Measurements from ENCODE around the gene GRIN2C.

GRIN2C gene

DNA sequence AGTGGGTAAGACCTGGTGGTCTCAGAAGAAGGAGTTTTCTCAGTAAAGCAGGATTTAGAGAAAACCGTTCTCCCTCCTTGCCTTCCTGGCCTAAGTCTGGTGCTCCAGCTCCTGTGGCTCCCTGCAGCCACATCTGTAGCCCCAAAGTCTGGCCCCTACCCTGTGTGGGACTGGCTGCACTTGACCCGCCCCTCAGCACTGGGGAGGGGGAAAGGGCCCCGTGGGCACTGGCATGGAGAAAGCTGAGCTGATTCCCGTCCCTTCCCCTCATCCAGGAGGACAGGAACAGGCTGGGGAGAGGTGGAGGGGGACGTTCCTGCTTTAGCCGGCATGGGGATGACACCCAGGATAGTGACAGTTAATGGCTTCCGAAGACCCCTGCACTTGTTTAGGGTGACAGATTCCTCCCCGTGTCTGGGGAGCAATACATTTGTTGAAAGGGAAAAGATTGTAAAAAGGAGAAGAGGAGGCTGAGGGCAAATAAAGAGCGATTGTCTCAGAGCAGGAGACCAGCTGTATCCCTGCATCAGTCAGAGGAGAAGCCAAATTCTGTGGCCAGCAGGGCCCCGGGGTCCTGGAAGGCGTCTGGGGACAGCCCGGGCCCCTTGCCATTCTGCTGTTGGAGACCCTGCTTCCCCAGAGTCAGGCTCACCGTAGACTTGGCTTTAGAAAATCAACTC, 37.9 kb downstream of the GRIN2C start:
- Histone ChIP-seq H3K9me3 (ENCODE audit: control insufficient read depth in 1 of 2, low read length in 2 of 2) (no peaks in the 10 kb centered on the region), H3K27me3 (ENCODE audit: control insufficient read depth in 1 of 2, insufficient read depth in 2 of 2, low read length in 2 of 2) (no peaks in the 10 kb centered on the region), H3K27ac (ENCODE audit: low read depth, low read length) (no peak overlapping the region), H3K9ac (ENCODE audit: low read depth in 1 of 2, low read length in 2 of 2) (no peak overlapping the region), H3K4me3 (ENCODE audit: low read depth in 1 of 2, low read length in 2 of 2) (no peak overlapping the region), H3K36me3 (ENCODE audit: control insufficient read depth in 1 of 2, insufficient read depth in 2 of 2, low read length in 2 of 2) (peaks cover 14 to 37% of the 10 kb centered on the region in 2 donors), H3K4me1 (ENCODE audit: control insufficient read depth in 1 of 2, insufficient read depth in 2 of 2, low read length in 2 of 2) (peaks cover 0 to 3% of the 10 kb centered on the region in 2 donors)

DNA sequence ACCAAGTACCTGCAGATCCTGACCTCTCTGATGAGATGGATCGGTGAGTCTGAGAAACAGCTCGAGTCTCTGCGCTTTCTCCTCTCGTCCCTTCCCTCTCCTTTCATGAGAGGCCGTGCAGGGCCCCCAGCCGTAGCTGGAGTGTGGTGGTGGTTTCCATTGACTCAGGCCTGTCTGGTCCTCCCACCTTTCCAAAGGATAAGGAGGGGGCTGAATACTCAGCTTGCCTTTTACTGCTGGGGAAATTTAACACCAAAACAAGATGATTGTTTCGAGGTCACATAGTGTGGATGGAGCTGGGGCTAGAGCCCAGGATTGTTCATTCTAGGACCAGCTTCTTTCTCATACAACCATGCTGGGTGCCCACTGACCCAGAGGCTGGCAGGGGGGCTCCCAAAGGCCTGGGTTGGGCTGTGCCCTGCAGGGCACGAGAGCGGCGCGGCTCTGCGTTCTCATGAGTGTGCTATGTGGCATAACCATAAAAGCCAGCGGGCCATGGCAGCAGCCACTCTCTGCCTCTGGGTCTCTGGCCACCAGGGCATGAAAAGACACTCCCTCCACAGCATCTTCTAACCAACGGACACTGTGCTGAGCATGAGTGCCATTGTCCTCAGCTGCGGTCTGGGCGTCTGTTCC, 39.8 kb downstream of the GRIN2C start:
- H3K4me1 ChIP-seq (ENCODE audit: control insufficient read depth in 1 of 2, insufficient read depth in 2 of 2, low read length in 2 of 2) = no peaks in the 10 kb centered on the region
- no peak overlapping the region for H3K4me3 ChIP-seq (ENCODE audit: low read depth in 1 of 2, low read length in 2 of 2)
- H3K9ac ChIP-seq (ENCODE audit: low read depth in 1 of 2, low read length in 2 of 2) = no peak overlapping the region
- H3K27ac ChIP-seq (ENCODE audit: low read depth, low read length) = no peak overlapping the region
- no peaks in the 10 kb centered on the region for H3K27me3 ChIP-seq (ENCODE audit: control insufficient read depth in 1 of 2, insufficient read depth in 2 of 2, low read length in 2 of 2)
- H3K9me3 ChIP-seq (ENCODE audit: control insufficient read depth in 1 of 2, low read length in 2 of 2) = no peaks in the 10 kb centered on the region
- peaks cover 14 to 25% of the 10 kb centered on the region in 2 donors for H3K36me3 ChIP-seq (ENCODE audit: control insufficient read depth in 1 of 2, insufficient read depth in 2 of 2, low read length in 2 of 2)

DNA sequence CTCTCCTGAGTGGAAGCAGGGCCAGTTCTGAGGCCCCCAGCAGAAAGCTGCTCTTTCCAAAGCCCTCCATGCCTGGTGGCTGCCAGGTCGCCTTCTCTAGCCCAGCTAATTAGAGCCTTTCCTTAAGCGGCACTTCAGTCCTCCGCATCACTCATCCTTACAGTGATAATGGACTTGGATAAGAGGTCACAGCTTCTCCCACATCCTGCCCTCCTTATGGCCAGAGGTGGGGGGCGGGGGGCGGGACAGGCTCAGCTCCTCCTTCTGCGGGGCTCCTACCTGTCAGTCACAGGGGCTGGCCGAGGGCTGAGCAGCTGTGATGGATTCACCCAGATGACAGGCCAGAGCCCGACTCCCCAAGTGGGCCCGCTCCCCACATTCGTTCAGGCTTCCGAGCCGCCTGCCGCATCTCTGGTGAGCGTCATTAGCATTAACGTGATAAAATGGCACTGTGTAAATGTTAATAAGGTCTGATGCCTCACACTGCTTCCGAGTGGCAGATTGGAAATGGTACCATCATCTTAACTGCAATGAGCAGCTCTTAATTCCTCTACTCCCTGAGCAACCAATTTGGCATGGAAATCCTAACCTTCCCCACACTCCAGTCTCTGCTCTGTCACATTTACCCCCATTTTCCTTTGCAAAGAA, 41.3 kb downstream of the GRIN2C start:
- no peak overlapping the region for H3K9ac ChIP-seq (ENCODE audit: low read depth in 1 of 2, low read length in 2 of 2)
- peaks cover 14 to 17% of the 10 kb centered on the region in 2 donors for H3K36me3 ChIP-seq (ENCODE audit: control insufficient read depth in 1 of 2, insufficient read depth in 2 of 2, low read length in 2 of 2)
- no peak overlapping the region for H3K4me3 ChIP-seq (ENCODE audit: low read depth in 1 of 2, low read length in 2 of 2)
- H3K27me3 ChIP-seq (ENCODE audit: control insufficient read depth in 1 of 2, insufficient read depth in 2 of 2, low read length in 2 of 2) = no peaks in the 10 kb centered on the region
- no peak overlapping the region for H3K27ac ChIP-seq (ENCODE audit: low read depth, low read length)
- no peaks in the 10 kb centered on the region for H3K4me1 ChIP-seq (ENCODE audit: control insufficient read depth in 1 of 2, insufficient read depth in 2 of 2, low read length in 2 of 2)
- no peaks in the 10 kb centered on the region for H3K9me3 ChIP-seq (ENCODE audit: control insufficient read depth in 1 of 2, low read length in 2 of 2)

DNA sequence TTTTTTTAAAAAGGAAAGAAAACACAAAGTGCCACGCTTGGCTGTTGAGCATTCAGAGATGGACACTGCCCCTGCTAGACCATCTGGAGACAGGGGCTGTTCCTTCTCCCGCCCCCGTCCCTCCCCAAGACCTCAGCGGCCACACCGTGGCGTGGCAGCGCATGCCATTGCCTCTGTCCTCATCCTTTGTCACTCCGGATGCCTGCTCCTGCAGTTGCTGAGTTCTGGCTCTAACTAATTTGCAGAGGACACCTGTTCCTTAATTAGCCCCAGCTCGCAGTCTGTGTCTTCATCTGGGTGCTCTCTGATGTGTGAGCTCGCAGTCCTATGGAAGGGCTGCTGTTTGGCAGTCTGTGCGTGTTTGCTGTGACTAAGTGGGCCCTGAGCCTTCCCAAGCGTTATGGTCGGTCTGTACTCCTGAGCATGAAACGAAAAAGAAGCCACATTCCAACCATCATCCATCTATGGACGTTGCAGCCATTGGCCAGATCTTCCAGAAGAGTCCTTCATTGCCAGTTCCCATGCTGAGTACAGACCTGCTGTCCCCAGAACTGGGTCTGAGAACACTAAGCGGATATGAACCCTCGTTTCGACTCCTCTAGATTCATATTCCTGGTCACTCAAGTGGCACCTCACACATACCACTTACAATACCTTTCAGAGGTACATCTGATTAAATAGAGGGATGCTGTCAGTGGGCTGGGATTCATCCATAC, 42.6 kb downstream of the GRIN2C start:
- Histone ChIP-seq H3K9ac (ENCODE audit: low read depth in 1 of 2, low read length in 2 of 2) (no peak overlapping the region), H3K4me1 (ENCODE audit: control insufficient read depth in 1 of 2, insufficient read depth in 2 of 2, low read length in 2 of 2) (no peaks in the 10 kb centered on the region), H3K9me3 (ENCODE audit: control insufficient read depth in 1 of 2, low read length in 2 of 2) (no peaks in the 10 kb centered on the region)

DNA sequence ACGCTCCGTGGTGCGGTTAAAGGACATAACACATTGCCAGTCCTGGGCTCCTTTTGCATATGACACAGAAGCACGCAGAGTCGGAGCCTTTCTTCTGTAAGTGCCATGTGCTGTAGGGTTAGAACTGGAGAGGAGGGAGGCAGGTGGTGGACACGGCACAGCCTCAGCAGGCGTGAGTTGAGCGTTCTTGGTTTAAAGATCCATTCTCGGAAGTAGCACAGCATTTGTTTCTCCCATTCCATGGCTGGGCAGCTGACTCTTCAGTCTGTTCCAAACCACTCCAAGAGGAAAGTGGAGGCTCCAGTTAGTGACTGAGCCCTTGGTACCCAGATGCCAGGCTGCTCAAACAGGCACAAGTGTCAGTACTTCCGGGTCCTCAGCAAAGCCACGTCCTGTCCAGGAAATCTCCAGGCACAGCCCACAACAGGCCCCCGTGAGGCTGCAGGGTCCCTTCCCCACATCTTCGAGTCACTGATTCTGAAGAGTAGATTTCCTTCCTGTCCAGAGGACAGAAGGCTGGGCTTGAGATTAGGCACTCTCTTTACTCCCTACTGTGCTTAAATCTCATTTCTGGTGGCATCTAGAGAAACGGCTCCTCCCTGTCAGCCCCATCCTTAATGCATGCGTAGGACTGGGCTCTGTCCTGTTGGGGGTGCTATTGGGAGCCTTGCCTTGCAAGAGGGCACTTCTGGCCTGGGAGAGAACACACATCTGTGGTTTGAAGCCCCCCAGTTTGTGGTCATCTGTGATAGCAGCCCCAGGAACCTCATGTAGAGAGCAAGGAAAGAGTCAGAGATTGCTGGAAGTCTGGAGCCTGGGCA, 43.9 kb downstream of the GRIN2C start:
- Histone ChIP-seq H3K9ac (ENCODE audit: low read depth in 1 of 2, low read length in 2 of 2) (no peak overlapping the region), H3K27me3 (ENCODE audit: control insufficient read depth in 1 of 2, insufficient read depth in 2 of 2, low read length in 2 of 2) (no peaks in the 10 kb centered on the region), H3K4me1 (ENCODE audit: control insufficient read depth in 1 of 2, insufficient read depth in 2 of 2, low read length in 2 of 2) (no peaks in the 10 kb centered on the region), H3K9me3 (ENCODE audit: control insufficient read depth in 1 of 2, low read length in 2 of 2) (no peaks in the 10 kb centered on the region), H3K4me3 (ENCODE audit: low read depth in 1 of 2, low read length in 2 of 2) (no peak overlapping the region), H3K27ac (ENCODE audit: low read depth, low read length) (no peak overlapping the region), H3K36me3 (ENCODE audit: control insufficient read depth in 1 of 2, insufficient read depth in 2 of 2, low read length in 2 of 2) (peaks cover 14 to 15% of the 10 kb centered on the region in 2 donors)

More for the DNA sequence above, 42.6 kb downstream of the GRIN2C start:
- no peaks in the 10 kb centered on the region for H3K27me3 ChIP-seq (ENCODE audit: control insufficient read depth in 1 of 2, insufficient read depth in 2 of 2, low read length in 2 of 2)
- H3K27ac ChIP-seq (ENCODE audit: low read depth, low read length) = no peak overlapping the region
- no peak overlapping the region for H3K4me3 ChIP-seq (ENCODE audit: low read depth in 1 of 2, low read length in 2 of 2)
- H3K36me3 ChIP-seq (ENCODE audit: control insufficient read depth in 1 of 2, insufficient read depth in 2 of 2, low read length in 2 of 2) = peaks cover 14 to 19% of the 10 kb centered on the region in 2 donors

DNA sequence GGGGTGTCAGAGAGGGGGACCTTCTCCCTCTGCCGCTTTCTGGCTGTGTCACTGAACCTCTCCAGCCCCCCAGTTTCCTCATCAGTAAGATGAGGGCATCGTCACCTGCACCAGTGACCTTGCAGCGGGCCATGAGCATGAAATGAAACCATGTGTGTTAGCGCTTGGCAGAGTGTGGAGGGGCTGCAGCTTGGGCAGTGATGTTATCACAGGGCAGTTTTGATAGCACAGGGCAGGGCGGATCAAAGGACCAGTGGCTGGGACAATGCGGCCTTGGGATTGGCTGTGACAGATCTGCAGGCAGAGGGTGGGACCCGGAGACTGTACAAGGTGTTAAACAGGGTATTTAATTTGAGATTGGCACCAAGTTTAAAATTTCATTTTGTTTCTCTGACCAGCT, 44.6 kb downstream of the GRIN2C start:
- Histone ChIP-seq H3K4me1 (ENCODE audit: control insufficient read depth in 1 of 2, insufficient read depth in 2 of 2, low read length in 2 of 2) (no peaks in the 10 kb centered on the region), H3K27me3 (ENCODE audit: control insufficient read depth in 1 of 2, insufficient read depth in 2 of 2, low read length in 2 of 2) (no peaks in the 10 kb centered on the region), H3K4me3 (ENCODE audit: low read depth in 1 of 2, low read length in 2 of 2) (no peak overlapping the region), H3K36me3 (ENCODE audit: control insufficient read depth in 1 of 2, insufficient read depth in 2 of 2, low read length in 2 of 2) (peaks cover 8 to 10% of the 10 kb centered on the region in 2 donors), H3K9ac (ENCODE audit: low read depth in 1 of 2, low read length in 2 of 2) (no peak overlapping the region), H3K9me3 (ENCODE audit: control insufficient read depth in 1 of 2, low read length in 2 of 2) (no peaks in the 10 kb centered on the region), H3K27ac (ENCODE audit: low read depth, low read length) (no peak overlapping the region)

DNA sequence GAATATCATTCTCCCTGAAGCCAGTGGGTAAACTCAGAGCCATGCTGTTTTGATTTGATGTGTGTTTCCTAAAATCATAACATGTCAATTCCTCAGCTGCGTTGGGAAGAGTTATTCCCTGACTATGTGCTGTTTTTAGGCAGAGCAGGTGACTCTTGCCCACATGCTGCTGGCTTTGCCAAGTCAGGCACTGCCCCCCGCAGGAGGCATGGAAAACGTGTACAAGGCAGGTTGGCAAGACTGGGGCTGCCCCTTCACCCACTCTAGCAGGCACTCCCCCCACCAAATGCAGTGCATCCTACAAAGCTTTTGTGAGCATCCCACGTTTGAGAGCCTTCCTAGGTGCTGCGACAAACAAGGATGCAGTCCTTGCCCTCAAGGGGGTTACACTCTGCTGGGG, 45.2 kb downstream of the GRIN2C start:
- H3K4me3 ChIP-seq (ENCODE audit: low read depth in 1 of 2, low read length in 2 of 2) = no peak overlapping the region
- H3K9ac ChIP-seq (ENCODE audit: low read depth in 1 of 2, low read length in 2 of 2) = no peak overlapping the region
- H3K9me3 ChIP-seq (ENCODE audit: control insufficient read depth in 1 of 2, low read length in 2 of 2) = no peaks in the 10 kb centered on the region
- no peaks in the 10 kb centered on the region for H3K4me1 ChIP-seq (ENCODE audit: control insufficient read depth in 1 of 2, insufficient read depth in 2 of 2, low read length in 2 of 2)
- no peak overlapping the region for H3K27ac ChIP-seq (ENCODE audit: low read depth, low read length)
- H3K36me3 ChIP-seq (ENCODE audit: control insufficient read depth in 1 of 2, insufficient read depth in 2 of 2, low read length in 2 of 2) = peaks cover 3 to 4% of the 10 kb centered on the region in 2 donors
- no peaks in the 10 kb centered on the region for H3K27me3 ChIP-seq (ENCODE audit: control insufficient read depth in 1 of 2, insufficient read depth in 2 of 2, low read length in 2 of 2)

DNA sequence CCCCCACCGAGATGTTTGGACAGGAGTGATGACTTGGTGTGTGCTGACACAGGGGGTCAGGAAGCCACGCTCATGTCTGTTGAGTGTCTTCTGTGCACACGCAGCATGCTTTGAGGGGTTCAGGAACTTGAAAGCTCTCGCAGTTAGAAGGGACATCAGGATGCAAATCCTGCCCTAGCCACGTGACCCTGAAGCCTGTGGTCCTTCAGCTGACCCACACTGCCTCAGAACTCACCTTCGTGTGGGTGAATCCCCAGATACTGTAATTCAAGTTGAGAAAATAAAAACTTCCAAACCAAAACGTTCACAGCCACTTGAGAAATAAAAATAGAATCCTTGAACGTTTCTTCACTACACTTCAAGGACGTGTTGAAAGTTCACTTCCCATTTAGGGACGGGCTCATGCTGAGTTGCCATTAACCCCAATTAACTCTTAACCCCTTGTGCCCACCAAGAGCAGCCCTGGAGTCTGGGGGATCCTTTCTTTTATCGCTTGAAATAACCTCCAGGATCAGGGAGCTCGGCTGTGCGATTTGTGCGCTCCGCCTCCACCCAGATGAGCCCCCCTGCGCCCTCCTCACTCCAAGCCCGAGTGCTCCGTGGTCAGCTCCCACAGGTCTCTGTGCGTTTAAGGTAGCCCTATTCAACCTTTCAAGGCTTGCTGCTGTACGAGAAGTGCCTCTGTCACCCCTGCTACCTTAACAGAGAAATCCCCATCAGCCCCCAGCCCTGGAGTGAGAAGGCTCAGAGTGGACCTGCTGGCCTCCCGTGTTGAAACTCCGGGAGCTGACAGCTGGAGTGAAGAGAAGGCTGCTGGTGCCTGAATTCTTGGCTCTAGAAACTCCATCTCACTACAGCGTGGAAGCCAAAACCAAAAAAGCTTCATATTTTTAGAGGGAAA, 47.3 kb downstream of the GRIN2C start:
- Histone ChIP-seq H3K4me1 (ENCODE audit: control insufficient read depth in 1 of 2, insufficient read depth in 2 of 2, low read length in 2 of 2) (no peaks in the 10 kb centered on the region), H3K27ac (ENCODE audit: low read depth, low read length) (no peak overlapping the region), H3K27me3 (ENCODE audit: control insufficient read depth in 1 of 2, insufficient read depth in 2 of 2, low read length in 2 of 2) (no peaks in the 10 kb centered on the region), H3K4me3 (ENCODE audit: low read depth in 1 of 2, low read length in 2 of 2) (no peak overlapping the region), H3K9me3 (ENCODE audit: control insufficient read depth in 1 of 2, low read length in 2 of 2) (no peaks in the 10 kb centered on the region), H3K9ac (ENCODE audit: low read depth in 1 of 2, low read length in 2 of 2) (no peak overlapping the region), H3K36me3 (ENCODE audit: control insufficient read depth in 1 of 2, insufficient read depth in 2 of 2, low read length in 2 of 2) (peaks cover 0 to 6% of the 10 kb centered on the region in 2 donors)
